Cardiac ventricle fibroblast (primary cell): Measurements from ENCODE around the gene FRG2B. TPM values are rescaled to one million over a fixed set of nuclear protein-coding genes. Genes with fewer than 3 reads are reported as not detected.

Experiments used
- total RNA-seq: library from RNA; depleted of rRNA; stranded (reverse); fragments of >200 nt; gene quantifications from 2 replicates; pipeline ENCODE4 v1.2.3, GENCODE V29; 2015

Gene FRG2B
- total RNA-seq = not detected in 2 replicates

GRCh38 chr10:133626695-133627094, at the start of gene FRG2B:
TSS of gene FRG2B (minus strand) at chr10:133626795. CDS start at chr10:133626742, 53 bp downstream.

Other genes starting within 250 kb of the FRG2B start
- 1.7 and 3.7 TPM in 2 replicates for gene PAOX, start 247.5 kb downstream of the FRG2B start, total RNA-seq
- 14.5 and 21.1 TPM in 2 replicates for gene MTG1, start 232.6 kb downstream of the FRG2B start, total RNA-seq
- gene SPRN, start 202.2 kb downstream of the FRG2B start, total RNA-seq = 0.20 and 0.75 TPM in 2 replicates
- 0.73 and 2.2 TPM in 2 replicates for gene SCART1, start 172.8 kb downstream of the FRG2B start, total RNA-seq
- gene CYP2E1, start 99.4 kb downstream of the FRG2B start, total RNA-seq = 0.64 and 2.2 TPM in 2 replicates
- 0.05 TPM in 1 of 2 replicates, not detected in the other for gene SYCE1, start 61.2 kb downstream of the FRG2B start, total RNA-seq